Adrenal gland (tissue), 5 donors: ENCODE data around the gene TECR.

ENCODE experiments used
- CTCF ChIP-seq, 6 experiments: fragments of 450-650 bp in 4 of 6; fragments of 200-600 bp in 2 of 6; sonication (generic) in 1 of 6; IDR thresholded peaks; 1 replicate in 5 of 6; 2 replicates in 1 of 6; pipeline versions ENCODE4 v1.5.1 to v1.8.0; 2016 to 2021; ENCODE audit warnings: antibody characterized with exemption in 6 of 6, mild to moderate bottlenecking in 2 of 6, moderate library complexity in 1 of 6
- POLR2A ChIP-seq, 2 donors: fragments of 450-650 bp; IDR thresholded peaks; one replicate each; pipeline ENCODE4 v1.6.1; 2017; ENCODE audit warnings: antibody characterized with exemption in 2 of 2, mild to moderate bottlenecking in 2 of 2, moderate library complexity in 1 of 2
- donor health status: DM: no; HTN: no; CAD: no.

GRCh38 chr19:14520543-14520942 lies 8.9 kb upstream of the TECR start:
- TF ChIP-seq CTCF (IDR thresholded peaks at IDR 0.05) (no peak), POLR2A (IDR thresholded peaks at IDR 0.05) (no peak)
